ENCODE data around the gene MTCH1. TPM values are rescaled to one million over a fixed set of nuclear protein-coding genes. Genes with fewer than 3 reads are reported as not detected.

The MTCH1 gene
- total and polyA plus RNA-seq, 8 donors: 145 to 192 (median 164) TPM

DNA sequence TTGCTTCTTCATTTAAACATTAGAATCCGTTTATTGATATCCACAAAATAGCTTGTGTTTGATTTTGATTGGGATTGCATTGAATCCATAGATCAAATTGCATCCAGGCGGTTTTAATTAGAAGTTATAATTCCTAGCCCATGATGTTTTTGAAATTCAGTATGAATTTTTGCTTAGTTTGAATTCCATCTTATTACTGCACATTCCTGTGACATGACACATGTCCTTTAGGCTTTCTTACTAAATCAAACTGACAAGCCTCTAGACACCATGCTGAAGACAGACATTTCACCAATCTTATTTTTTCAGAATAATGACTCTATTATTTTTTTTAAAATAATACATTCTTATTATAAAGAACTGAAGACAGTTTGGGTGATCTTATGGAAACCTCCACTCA lies 52.9 kb downstream of the MTCH1 start:
- Histone ChIP-seq H3K4me3 (no peak overlapping the region), H3K36me3 (no peaks in the 10 kb centered on the region), H3K9me3 (no peaks in the 10 kb centered on the region), H3K27ac (no peak overlapping the region), H3K4me1 (no peaks in the 10 kb centered on the region), H3K27me3 (no peaks in the 10 kb centered on the region)
- intact Hi-C loops (cut with DNase I): no loop called here
- DNase-seq (no peak), ATAC-seq (no peak)
- TF ChIP-seq, protein P1, sequence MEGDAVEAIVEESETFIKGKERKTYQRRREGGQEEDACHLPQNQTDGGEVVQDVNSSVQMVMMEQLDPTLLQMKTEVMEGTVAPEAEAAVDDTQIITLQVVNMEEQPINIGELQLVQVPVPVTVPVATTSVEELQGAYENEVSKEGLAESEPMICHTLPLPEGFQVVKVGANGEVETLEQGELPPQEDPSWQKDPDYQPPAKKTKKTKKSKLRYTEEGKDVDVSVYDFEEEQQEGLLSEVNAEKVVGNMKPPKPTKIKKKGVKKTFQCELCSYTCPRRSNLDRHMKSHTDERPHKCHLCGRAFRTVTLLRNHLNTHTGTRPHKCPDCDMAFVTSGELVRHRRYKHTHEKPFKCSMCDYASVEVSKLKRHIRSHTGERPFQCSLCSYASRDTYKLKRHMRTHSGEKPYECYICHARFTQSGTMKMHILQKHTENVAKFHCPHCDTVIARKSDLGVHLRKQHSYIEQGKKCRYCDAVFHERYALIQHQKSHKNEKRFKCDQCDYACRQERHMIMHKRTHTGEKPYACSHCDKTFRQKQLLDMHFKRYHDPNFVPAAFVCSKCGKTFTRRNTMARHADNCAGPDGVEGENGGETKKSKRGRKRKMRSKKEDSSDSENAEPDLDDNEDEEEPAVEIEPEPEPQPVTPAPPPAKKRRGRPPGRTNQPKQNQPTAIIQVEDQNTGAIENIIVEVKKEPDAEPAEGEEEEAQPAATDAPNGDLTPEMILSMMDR (IDR thresholded peaks at IDR 0.05): no peak

DNA sequence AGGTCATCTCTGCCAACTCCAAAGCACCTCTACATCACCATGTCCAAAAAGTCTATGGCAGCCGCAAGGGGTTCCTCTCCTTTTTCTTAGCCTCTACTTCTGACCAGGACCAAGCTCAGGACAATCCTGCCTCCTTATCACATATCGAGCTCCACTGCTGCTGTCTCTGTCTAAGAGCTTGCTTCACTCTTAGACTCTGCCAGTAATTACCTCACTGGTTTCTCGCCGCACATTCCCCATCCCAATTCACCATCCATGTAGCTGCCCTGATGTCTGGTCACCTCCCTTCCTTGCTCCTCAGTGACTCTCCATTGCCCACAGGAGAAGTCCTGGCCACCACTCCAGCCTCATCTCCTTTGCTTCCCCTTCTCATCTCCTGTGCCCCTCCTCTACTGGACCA lies 55.5 kb downstream of the MTCH1 start:
- H3K27me3 ChIP-seq: no peaks in the 10 kb centered on the region
- H3K4me1 ChIP-seq: peaks cover 0 to 6% of the 10 kb centered on the region in 2 donors
- DNase-seq: no peak
- TF ChIP-seq, protein P1 (IDR thresholded peaks at IDR 0.05): no peak
- H3K4me3 ChIP-seq: no peak overlapping the region
- no peaks in the 10 kb centered on the region for H3K9me3 ChIP-seq
- ATAC-seq: no peak
- intact Hi-C loops (cut with DNase I): no loop called here
- H3K36me3 ChIP-seq: peaks cover 0 to 5% of the 10 kb centered on the region in 2 donors
- no peak overlapping the region for H3K27ac ChIP-seq

DNA sequence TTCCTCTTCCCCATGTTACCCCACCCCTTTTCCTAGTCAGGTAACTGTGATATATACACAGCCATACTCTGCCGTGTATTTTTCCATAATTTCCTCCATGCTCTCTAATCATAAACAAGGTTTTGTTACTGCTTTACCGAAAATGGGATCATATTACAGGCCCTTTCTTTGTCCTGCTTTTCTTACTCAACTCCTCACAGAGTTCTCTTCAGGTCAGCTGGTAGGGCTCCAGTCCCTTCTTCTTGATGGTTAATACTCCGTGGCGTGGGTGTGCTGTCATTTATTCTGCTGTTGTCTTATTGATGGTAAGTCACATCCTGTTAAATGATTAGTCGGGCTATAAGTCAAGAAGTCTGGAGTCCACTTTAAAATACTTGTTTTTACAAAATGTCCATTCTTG lies 56.4 kb downstream of the MTCH1 start:
- peaks cover 0 to 6% of the 10 kb centered on the region in 2 donors for H3K4me1 ChIP-seq
- no peak overlapping the region for H3K27ac ChIP-seq
- DNase-seq (peak in 1 of 4 donors; percentile 44), ATAC-seq (peak; percentile 35)
- intact Hi-C loops (cut with DNase I): no loop called here
- peaks cover 0 to 14% of the 10 kb centered on the region in 2 donors for H3K36me3 ChIP-seq
- no peak overlapping the region for H3K4me3 ChIP-seq
- no peaks in the 10 kb centered on the region for H3K27me3 ChIP-seq
- no peaks in the 10 kb centered on the region for H3K9me3 ChIP-seq
- TF ChIP-seq, protein P1 (IDR thresholded peaks at IDR 0.05): no peak

DNA sequence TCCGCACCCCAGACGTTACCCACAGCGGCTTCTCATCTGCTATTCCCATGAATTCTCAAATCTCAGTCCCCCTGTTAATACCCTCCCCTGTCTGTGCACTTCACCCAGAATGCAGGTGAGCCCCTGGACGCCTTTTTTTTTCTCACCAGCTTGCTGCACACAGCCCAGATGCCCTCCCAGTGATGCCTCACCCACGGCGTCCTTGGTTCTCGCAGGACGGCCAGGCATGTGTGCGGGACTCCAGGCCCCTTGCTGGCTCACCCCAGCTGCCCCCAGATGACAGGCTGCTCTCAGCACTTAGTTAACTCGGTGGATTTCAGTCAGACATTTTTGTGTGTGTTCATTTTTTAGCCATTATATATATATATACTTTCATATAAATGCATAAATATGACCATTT lies 56.8 kb downstream of the MTCH1 start:
- ATAC-seq (no peak), DNase-seq (no peak)
- Histone ChIP-seq H3K4me1 (peaks cover 0 to 6% of the 10 kb centered on the region in 2 donors), H3K27ac (no peak overlapping the region), H3K36me3 (peaks cover 0 to 18% of the 10 kb centered on the region in 2 donors), H3K4me3 (no peak overlapping the region), H3K9me3 (no peaks in the 10 kb centered on the region), H3K27me3 (no peaks in the 10 kb centered on the region)
- intact Hi-C loops (cut with DNase I): no loop called here
- TF ChIP-seq, protein P1 (IDR thresholded peaks at IDR 0.05): no peak

DNA sequence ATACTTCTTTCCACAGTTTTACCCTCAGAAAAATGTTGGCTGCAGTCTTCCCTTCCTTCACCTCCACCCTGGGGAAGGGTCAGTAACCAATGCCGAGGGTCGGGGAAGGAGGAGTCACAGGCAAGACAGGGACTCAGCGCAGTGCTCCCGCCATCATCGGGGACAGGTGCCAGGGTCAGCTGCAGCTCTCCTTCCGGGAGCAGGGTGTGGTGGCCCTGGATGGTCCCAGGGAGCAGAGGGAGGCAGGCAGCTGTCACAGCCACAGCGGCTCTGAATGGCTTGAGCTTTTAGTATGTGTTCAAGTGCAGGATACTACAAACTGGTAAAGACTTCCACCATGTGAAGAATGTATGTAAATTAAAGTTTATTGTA lies 57.5 kb downstream of the MTCH1 start:
- Histone ChIP-seq H3K4me1 (peaks cover 0 to 6% of the 10 kb centered on the region in 2 donors), H3K27ac (no peak overlapping the region), H3K27me3 (no peaks in the 10 kb centered on the region), H3K36me3 (peaks cover 0 to 25% of the 10 kb centered on the region in 2 donors), H3K9me3 (no peaks in the 10 kb centered on the region), H3K4me3 (no peak overlapping the region)
- ATAC-seq (no peak), DNase-seq (no peak)
- intact Hi-C loops (cut with DNase I): no loop called here
- TF ChIP-seq, protein P1 (IDR thresholded peaks at IDR 0.05): no peak
